ENCODE results near the gene OR1C1.
"Not testable (repeated sequence)": the region's sequence is repeated elsewhere in the genome, so short reads cannot be mapped to it uniquely, and the experiment has no call there.

OR1C1 gene

DNA sequence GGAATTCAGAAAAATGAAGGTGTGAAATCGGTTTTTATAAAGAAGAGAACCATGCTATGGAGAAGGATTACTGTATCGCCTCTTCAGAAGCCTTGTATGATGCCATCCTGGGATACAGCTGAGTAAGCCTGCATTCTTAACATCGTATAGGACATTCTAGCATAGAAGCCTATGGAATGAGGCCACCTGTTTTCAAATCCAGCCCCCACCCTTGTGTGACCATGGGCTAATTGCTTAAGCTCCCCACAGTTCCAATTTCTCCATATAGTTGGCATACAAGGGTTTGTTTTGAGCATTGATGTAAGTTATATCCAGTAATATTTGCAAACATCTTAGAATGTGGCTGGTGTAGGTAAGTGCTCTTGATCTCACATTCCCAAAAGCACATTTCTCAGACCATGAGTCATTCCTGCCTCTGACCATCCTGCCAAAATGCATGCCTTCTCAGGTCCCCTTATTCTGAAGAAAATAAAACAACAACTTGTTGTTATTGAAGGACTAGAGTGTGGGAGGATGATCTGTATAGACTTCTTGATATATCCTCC is 13.9 kb downstream of the OR1C1 start:
- Histone ChIP-seq H3K36me3 (ENCODE audit: control insufficient read depth, low read length) (no peaks in the 10 kb centered on the region), H3K79me2 (ENCODE audit: control insufficient read depth, low read length) (no peaks in the 10 kb centered on the region), H3K9me2 (replicated peaks; ENCODE audit: control insufficient read depth, low read length) (no peaks in the 10 kb centered on the region), H3K27ac (ENCODE audit: low read depth, low read length) (no peak overlapping the region), H3K27me3 (ENCODE audit: control insufficient read depth, low read length) (no peaks in the 10 kb centered on the region), H3K4me1 (ENCODE audit: control insufficient read depth, low read length) (no peaks in the 10 kb centered on the region), H3F3A (ENCODE audit: control insufficient read depth, insufficient read depth) (no peaks in the 10 kb centered on the region), H4K20me1 (ENCODE audit: control insufficient read depth, insufficient read depth, low read depth, low read length) (no peaks in the 10 kb centered on the region), H3K9me3 (ENCODE audit: control insufficient read depth, insufficient read depth, low read length) (0 out of 2 replicates have a peak, but pooled peaks cover 4% of the 10 kb centered on the region), H3K4me2 (ENCODE audit: low read length) (no peak overlapping the region), H3K4me3 (ENCODE audit: low read length) (no peak overlapping the region)
- TF ChIP-seq, protein P1, sequence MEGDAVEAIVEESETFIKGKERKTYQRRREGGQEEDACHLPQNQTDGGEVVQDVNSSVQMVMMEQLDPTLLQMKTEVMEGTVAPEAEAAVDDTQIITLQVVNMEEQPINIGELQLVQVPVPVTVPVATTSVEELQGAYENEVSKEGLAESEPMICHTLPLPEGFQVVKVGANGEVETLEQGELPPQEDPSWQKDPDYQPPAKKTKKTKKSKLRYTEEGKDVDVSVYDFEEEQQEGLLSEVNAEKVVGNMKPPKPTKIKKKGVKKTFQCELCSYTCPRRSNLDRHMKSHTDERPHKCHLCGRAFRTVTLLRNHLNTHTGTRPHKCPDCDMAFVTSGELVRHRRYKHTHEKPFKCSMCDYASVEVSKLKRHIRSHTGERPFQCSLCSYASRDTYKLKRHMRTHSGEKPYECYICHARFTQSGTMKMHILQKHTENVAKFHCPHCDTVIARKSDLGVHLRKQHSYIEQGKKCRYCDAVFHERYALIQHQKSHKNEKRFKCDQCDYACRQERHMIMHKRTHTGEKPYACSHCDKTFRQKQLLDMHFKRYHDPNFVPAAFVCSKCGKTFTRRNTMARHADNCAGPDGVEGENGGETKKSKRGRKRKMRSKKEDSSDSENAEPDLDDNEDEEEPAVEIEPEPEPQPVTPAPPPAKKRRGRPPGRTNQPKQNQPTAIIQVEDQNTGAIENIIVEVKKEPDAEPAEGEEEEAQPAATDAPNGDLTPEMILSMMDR (IDR thresholded peaks at IDR 0.05; ENCODE audit: low read depth, low read length, poor library complexity, severe bottlenecking): no peak
- TF ChIP-seq EZH2phosphoT487 (IDR thresholded peaks at IDR 0.05; ENCODE audit: borderline replicate concordance, low read length): no peak

DNA sequence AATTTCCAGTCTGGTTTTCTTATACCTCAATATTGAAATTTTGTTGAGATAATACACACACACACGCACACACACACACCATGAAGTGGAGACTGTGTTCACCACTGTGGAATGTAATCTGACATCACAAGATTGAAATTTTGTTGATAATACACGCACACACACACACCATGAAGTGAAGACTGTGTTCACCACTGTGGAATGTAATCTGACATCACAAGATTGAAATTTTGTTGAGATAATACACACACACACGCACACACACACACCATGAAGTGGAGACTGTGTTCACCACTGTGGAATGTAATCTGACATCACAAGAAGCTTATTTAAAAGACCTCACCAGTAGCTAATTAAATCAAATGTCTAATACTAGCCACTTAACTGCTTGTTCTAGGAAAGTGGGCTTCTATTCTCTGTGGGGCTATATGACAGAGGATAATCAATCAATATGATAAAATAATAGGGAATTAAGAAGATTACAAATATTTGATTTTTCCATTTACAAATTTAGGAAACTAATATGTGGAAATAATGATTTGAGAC is 18.1 kb downstream of the OR1C1 start:
- H3K79me2 ChIP-seq (ENCODE audit: control insufficient read depth, low read length); H3K4me3 ChIP-seq (ENCODE audit: low read length); H3F3A ChIP-seq (ENCODE audit: control insufficient read depth, insufficient read depth); H3K27me3 ChIP-seq (ENCODE audit: control insufficient read depth, low read length); H3K27ac ChIP-seq (ENCODE audit: low read depth, low read length); H3K4me1 ChIP-seq (ENCODE audit: control insufficient read depth, low read length); H4K20me1 ChIP-seq (ENCODE audit: control insufficient read depth, insufficient read depth, low read depth, low read length); H3K9me2 ChIP-seq (replicated peaks; ENCODE audit: control insufficient read depth, low read length); H3K36me3 ChIP-seq (ENCODE audit: control insufficient read depth, low read length); H3K4me2 ChIP-seq (ENCODE audit: low read length); H3K9me3 ChIP-seq (ENCODE audit: control insufficient read depth, insufficient read depth, low read length): not testable (repeated sequence)

DNA sequence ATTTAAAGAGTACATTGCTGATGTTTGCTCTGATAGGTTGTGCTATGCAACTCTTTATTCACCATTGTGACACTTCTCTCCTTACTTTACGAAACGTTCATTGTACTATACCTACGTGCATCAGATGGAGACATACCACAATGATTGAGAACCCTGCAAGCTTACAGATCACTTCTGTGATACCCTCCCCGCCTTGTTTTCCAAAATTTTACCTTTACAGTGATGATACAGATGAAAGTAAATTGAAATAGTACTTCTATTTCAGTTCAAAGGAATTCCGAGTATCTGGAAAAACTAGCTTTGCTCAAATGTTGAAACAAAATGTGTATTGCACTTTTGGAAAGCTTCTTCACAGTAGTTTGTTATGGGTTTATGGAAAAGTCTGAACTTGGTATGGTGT is 18.6 kb downstream of the OR1C1 start:
- no peaks in the 10 kb centered on the region for H3K9me3 ChIP-seq (ENCODE audit: control insufficient read depth, insufficient read depth, low read length)
- no peak for TF ChIP-seq EZH2phosphoT487 (IDR thresholded peaks at IDR 0.05; ENCODE audit: borderline replicate concordance, low read length)
- TF ChIP-seq, protein P1 (IDR thresholded peaks at IDR 0.05; ENCODE audit: low read depth, low read length, poor library complexity, severe bottlenecking): no peak
- H3K79me2 ChIP-seq (ENCODE audit: control insufficient read depth, low read length): no peaks in the 10 kb centered on the region
- H3F3A ChIP-seq (ENCODE audit: control insufficient read depth, insufficient read depth): no peaks in the 10 kb centered on the region
- H3K4me1 ChIP-seq (ENCODE audit: control insufficient read depth, low read length): no peaks in the 10 kb centered on the region
- no peak overlapping the region for H3K4me3 ChIP-seq (ENCODE audit: low read length)
- H3K9me2 ChIP-seq (replicated peaks; ENCODE audit: control insufficient read depth, low read length): no peaks in the 10 kb centered on the region
- H3K27me3 ChIP-seq (ENCODE audit: control insufficient read depth, low read length): no peaks in the 10 kb centered on the region
- H3K4me2 ChIP-seq (ENCODE audit: low read length): no peak overlapping the region
- H3K27ac ChIP-seq (ENCODE audit: low read depth, low read length): no peak overlapping the region
- no peaks in the 10 kb centered on the region for H4K20me1 ChIP-seq (ENCODE audit: control insufficient read depth, insufficient read depth, low read depth, low read length)
- no peaks in the 10 kb centered on the region for H3K36me3 ChIP-seq (ENCODE audit: control insufficient read depth, low read length)

DNA sequence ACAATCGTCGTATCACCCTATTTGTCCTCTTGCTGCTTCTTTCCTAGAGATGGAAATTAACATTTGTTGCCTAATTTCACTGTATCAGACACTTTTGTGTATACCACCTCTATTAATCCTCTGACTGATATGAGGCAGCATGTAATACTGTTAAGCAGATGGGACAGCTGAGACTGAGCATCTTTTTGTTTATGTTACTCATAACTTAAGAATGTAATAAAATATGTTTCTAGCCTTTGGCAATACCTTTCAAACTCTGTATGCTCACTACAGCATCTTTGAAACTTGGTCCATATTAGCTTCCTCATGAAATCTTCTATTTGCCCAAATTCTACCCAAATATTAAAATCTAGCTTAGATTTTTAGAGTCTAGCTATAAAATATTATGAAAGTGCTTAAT is 19.6 kb downstream of the OR1C1 start:
- Histone ChIP-seq H3K4me3 (ENCODE audit: low read length) (no peak overlapping the region), H3K79me2 (ENCODE audit: control insufficient read depth, low read length) (no peaks in the 10 kb centered on the region), H3K4me2 (ENCODE audit: low read length) (no peak overlapping the region), H3F3A (ENCODE audit: control insufficient read depth, insufficient read depth) (no peaks in the 10 kb centered on the region), H3K9me2 (replicated peaks; ENCODE audit: control insufficient read depth, low read length) (no peaks in the 10 kb centered on the region), H3K4me1 (ENCODE audit: control insufficient read depth, low read length) (no peaks in the 10 kb centered on the region), H3K36me3 (ENCODE audit: control insufficient read depth, low read length) (no peaks in the 10 kb centered on the region), H3K9me3 (ENCODE audit: control insufficient read depth, insufficient read depth, low read length) (no peaks in the 10 kb centered on the region), H3K27me3 (ENCODE audit: control insufficient read depth, low read length) (no peaks in the 10 kb centered on the region), H4K20me1 (ENCODE audit: control insufficient read depth, insufficient read depth, low read depth, low read length) (no peaks in the 10 kb centered on the region), H3K27ac (ENCODE audit: low read depth, low read length) (no peak overlapping the region)
- TF ChIP-seq, protein P1 (IDR thresholded peaks at IDR 0.05; ENCODE audit: low read depth, low read length, poor library complexity, severe bottlenecking): no peak
- TF ChIP-seq EZH2phosphoT487 (IDR thresholded peaks at IDR 0.05; ENCODE audit: borderline replicate concordance, low read length): no peak

Measured in DOHH2 (cell line).